Measurements from ENCODE around the gene RASGRF2. TPM values are rescaled to one million over a fixed set of nuclear protein-coding genes. Genes with fewer than 3 reads are reported as not detected.

The RASGRF2 gene
- total and polyA plus RNA-seq, 2 of the 13 experiments (the other 11 are each of a cell fraction or from before 2014, with no cell fraction given), result 23.6 to 29.0 TPM

- TF ChIP-seq PRDM15 (CRISPR knock-in tag; IDR thresholded peaks at IDR 0.05), result no peak
- peak; percentile 85 for TF ChIP-seq ZNF687 (CRISPR knock-in tag; IDR thresholded peaks at IDR 0.05)
- TF ChIP-seq ZIK1 (CRISPR knock-in tag; IDR thresholded peaks at IDR 0.05; ENCODE audit: borderline replicate concordance, low read depth), result no peak
- no peak; the same call in 1 of the 2 replicates for TF ChIP-seq CSRNP1 (CRISPR knock-in tag; IDR thresholded peaks at IDR 0.05)
- no peak for TF ChIP-seq FOXM1 (CRISPR knock-in tag; IDR thresholded peaks at IDR 0.05)
- no peak for TF ChIP-seq THYN1 (CRISPR knock-in tag; IDR thresholded peaks at IDR 0.05; ENCODE audit: borderline replicate concordance, low read depth)
- no peak for TF ChIP-seq ZUFSP (CRISPR knock-in tag; IDR thresholded peaks at IDR 0.05; ENCODE audit: borderline replicate concordance)
- no peak for TF ChIP-seq ZNF275 (CRISPR knock-in tag; IDR thresholded peaks at IDR 0.05; ENCODE audit: borderline replicate concordance)
- TF ChIP-seq CCAR2 (optimal IDR thresholded peaks at IDR 0.05; ENCODE audit: low read depth, low read length), result no peak
- no peak for TF ChIP-seq ZNF557 (CRISPR knock-in tag; IDR thresholded peaks at IDR 0.05)
- no peak for TF ChIP-seq ZNF331 (CRISPR knock-in tag; IDR thresholded peaks at IDR 0.05)
- no peak for TF ChIP-seq TFE3 (CRISPR knock-in tag; IDR thresholded peaks at IDR 0.05)
These were observed 273.0 kb downstream of the RASGRF2 start, which contains the start of gene CKMT2 (continued) for GRCh38 chr5:81233080-81233634.

All from HepG2 (cell line).